SIG-M5 treated with dmso at 0.1 percent for 504 hours (cell line): ENCODE measurements around the gene CLK4.

ENCODE experiments used
- DNase-seq: peaks from one replicate; lab custom pipeline; 2025; ENCODE audit not compliant: unreplicated experiment; lab: John Stamatoyannopoulos, UW

Gene CLK4

GRCh38 chr5:178626484-178627258 is at the start of gene CLK4:
Gene CLK4, minus strand, starts transcription at chr5:178627050. Its CDS starts 3,634 bp downstream, at chr5:178623416.
- peak; percentile 94 for DNase-seq

- no peak for DNase-seq
These were observed 49.1 kb upstream of the CLK4 start for GRCh38 chr5:178675922-178676321.

- DNase-seq: no peak
These were observed 47.5 kb upstream of the CLK4 start for GRCh38 chr5:178674334-178674733.

GRCh38 chr5:178673801-178674295 is 47.0 kb upstream of the CLK4 start:
- DNase-seq: no peak

GRCh38 chr5:178672630-178673029 is 45.8 kb upstream of the CLK4 start:
- no peak for DNase-seq

- DNase-seq: no peak
These were observed 44.8 kb upstream of the CLK4 start for GRCh38 chr5:178671602-178672144.

- no peak for DNase-seq
These were observed 43.6 kb upstream of the CLK4 start for GRCh38 chr5:178670351-178670885.

- DNase-seq: peak; percentile 77
These were observed 41.7 kb upstream of the CLK4 start for GRCh38 chr5:178668579-178668978.

- no peak for DNase-seq
These were observed 40.8 kb upstream of the CLK4 start for GRCh38 chr5:178667688-178668087.

GRCh38 chr5:178667101-178667500 is 40.3 kb upstream of the CLK4 start:
- DNase-seq: no peak

- DNase-seq: no peak
These were observed 37.3 kb upstream of the CLK4 start for GRCh38 chr5:178664141-178664540.

- no peak for DNase-seq
These were observed 35.7 kb upstream of the CLK4 start for GRCh38 chr5:178662541-178662860.

- no peak for DNase-seq
These were observed 35.1 kb upstream of the CLK4 start for GRCh38 chr5:178661836-178662540.

- DNase-seq: no peak
These were observed 24.4 kb upstream of the CLK4 start for GRCh38 chr5:178651046-178651810.

GRCh38 chr5:178650214-178650613 is 23.4 kb upstream of the CLK4 start:
- no peak for DNase-seq

GRCh38 chr5:178649580-178649979 is 22.7 kb upstream of the CLK4 start:
- DNase-seq: no peak

- no peak for DNase-seq
These were observed 18.1 kb upstream of the CLK4 start for GRCh38 chr5:178644826-178645545.

- no peak for DNase-seq
These were observed 15.6 kb upstream of the CLK4 start for GRCh38 chr5:178642351-178642909.

GRCh38 chr5:178641711-178642110 is 14.9 kb upstream of the CLK4 start:
- no peak for DNase-seq
